ENCODE measurements around the gene BARX2.

Gene BARX2

DNA sequence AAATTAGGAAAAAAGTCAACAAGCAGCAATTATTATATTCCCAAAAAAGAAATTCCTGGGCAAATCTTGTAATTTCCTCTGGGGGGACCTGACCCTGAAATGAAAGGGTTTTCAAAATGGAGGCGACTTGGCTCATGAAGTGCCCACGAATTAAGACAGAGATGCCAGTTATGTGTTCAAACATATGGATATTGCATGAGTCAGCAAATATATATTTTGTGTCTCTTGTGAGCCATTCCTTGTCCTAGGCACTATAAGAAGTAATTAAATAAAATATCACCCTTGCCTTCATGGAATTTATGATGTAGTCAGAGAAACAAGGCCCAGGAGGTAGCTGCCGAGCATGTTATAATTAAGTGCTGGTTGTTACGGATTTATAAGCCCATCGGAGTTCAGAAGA is 68.6 kb downstream of the BARX2 start:
- Histone ChIP-seq H3K4me3 (ENCODE audit: low read depth, low read length) (no peak overlapping the region), H2BK12ac (ENCODE audit: low read length) (no peak overlapping the region), H3K4me2 (ENCODE audit: low read length) (no peak overlapping the region), H2AFZ (ENCODE audit: insufficient read depth, low read length, poor library complexity) (no peak overlapping the region), H3K79me1 (ENCODE audit: low read length) (no peaks in the 10 kb centered on the region), H4K8ac (ENCODE audit: low read depth, low read length) (no peak overlapping the region), H3K14ac (ENCODE audit: low read length) (no peak overlapping the region), H4K91ac (ENCODE audit: low read depth, low read length) (no peak overlapping the region), H3K23ac (ENCODE audit: low read length) (no peak overlapping the region), H3K27me3 (ENCODE audit: insufficient read depth, low read length) (no peaks in the 10 kb centered on the region), H3K18ac (ENCODE audit: low read length) (no peak overlapping the region), H3K9me3 (ENCODE audit: insufficient read depth, low read depth, low read length) (no peaks in the 10 kb centered on the region), H3K36me3 (ENCODE audit: control insufficient read depth in 1 of 2, insufficient read depth in 2 of 2, low read length in 2 of 2) (peaks cover 3 to 9% of the 10 kb centered on the region in 2 experiments), H3K4ac (ENCODE audit: low read depth, low read length) (no peak overlapping the region), H2BK5ac (ENCODE audit: low read depth, low read length, poor library complexity) (no peak overlapping the region), H2BK120ac (ENCODE audit: insufficient read depth, low read length, poor library complexity) (no peak overlapping the region), H3K27ac (ENCODE audit: low read depth, low read length) (no peak overlapping the region), H2AK5ac (ENCODE audit: low read length) (no peak overlapping the region), H3K79me2 (ENCODE audit: control insufficient read depth, insufficient read depth, low read length, poor library complexity) (no peaks in the 10 kb centered on the region), H4K12ac (ENCODE audit: low read depth, low read length) (no peak overlapping the region), H3K4me1 (ENCODE audit: control insufficient read depth in 1 of 2, insufficient read depth in 2 of 2, low read length in 2 of 2) (peaks cover 5 to 16% of the 10 kb centered on the region in 2 experiments), H3K9ac (ENCODE audit: low read length) (no peak overlapping the region)
- no CpG with 5 or more reads among the region's 5 CpGs for WGBS (ENCODE audit: extremely low coverage, insufficient coverage, insufficient read length)
- DNase-seq: no peak

- H2AFZ ChIP-seq (ENCODE audit: insufficient read depth, low read length, poor library complexity): no peak overlapping the region
Observed at GRCh38 chr11:129445226-129445625, 69.6 kb downstream of the BARX2 start.

DNA sequence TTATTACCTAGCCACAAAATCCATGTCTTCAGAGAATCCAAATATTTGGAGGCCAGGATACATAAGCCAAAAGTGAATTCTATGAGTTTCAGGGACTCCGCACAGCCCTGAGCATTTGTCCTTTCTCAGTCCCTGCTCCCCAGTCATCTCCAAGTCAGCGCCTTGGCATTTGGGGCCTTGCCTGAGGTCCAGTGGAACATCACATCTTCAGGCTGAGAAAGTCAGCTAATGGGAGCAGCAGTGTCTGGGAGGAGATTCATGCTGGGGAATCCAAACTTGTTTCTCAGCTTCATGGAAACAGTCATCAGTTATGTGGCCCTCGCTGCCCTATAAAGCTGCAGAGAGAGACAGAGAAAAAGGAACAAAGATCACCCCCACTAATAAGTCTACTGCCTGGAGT is 70.9 kb downstream of the BARX2 start:
- Histone ChIP-seq H2BK120ac (ENCODE audit: insufficient read depth, low read length, poor library complexity) (no peak overlapping the region), H3K79me1 (ENCODE audit: low read length) (no peaks in the 10 kb centered on the region), H4K8ac (ENCODE audit: low read depth, low read length) (no peak overlapping the region), H2BK5ac (ENCODE audit: low read depth, low read length, poor library complexity) (no peak overlapping the region), H3K4me2 (ENCODE audit: low read length) (no peak overlapping the region), H2AFZ (ENCODE audit: insufficient read depth, low read length, poor library complexity) (no peak overlapping the region), H2AK5ac (ENCODE audit: low read length) (no peak overlapping the region), H3K23ac (ENCODE audit: low read length) (no peak overlapping the region), H3K9ac (ENCODE audit: low read length) (no peak overlapping the region), H3K79me2 (ENCODE audit: control insufficient read depth, insufficient read depth, low read length, poor library complexity) (no peaks in the 10 kb centered on the region), H4K12ac (ENCODE audit: low read depth, low read length) (no peak overlapping the region), H4K91ac (ENCODE audit: low read depth, low read length) (no peak overlapping the region), H3K4me3 (ENCODE audit: low read depth, low read length) (no peak overlapping the region), H3K14ac (ENCODE audit: low read length) (no peak overlapping the region), H3K4me1 (ENCODE audit: control insufficient read depth in 1 of 2, insufficient read depth in 2 of 2, low read length in 2 of 2) (peaks cover 2 to 9% of the 10 kb centered on the region in 2 experiments), H3K36me3 (ENCODE audit: control insufficient read depth in 1 of 2, insufficient read depth in 2 of 2, low read length in 2 of 2) (peaks cover 5 to 8% of the 10 kb centered on the region in 2 experiments), H3K4ac (ENCODE audit: low read depth, low read length) (no peak overlapping the region), H3K27ac (ENCODE audit: low read depth, low read length) (no peak overlapping the region), H2BK12ac (ENCODE audit: low read length) (no peak overlapping the region), H3K18ac (ENCODE audit: low read length) (no peak overlapping the region), H3K9me3 (ENCODE audit: insufficient read depth, low read depth, low read length) (no peaks in the 10 kb centered on the region), H3K27me3 (ENCODE audit: insufficient read depth, low read length) (no peaks in the 10 kb centered on the region)
- no peak for DNase-seq
- WGBS (ENCODE audit: extremely low coverage, insufficient coverage, insufficient read length): no CpG with 5 or more reads among the region's 3 CpGs

More at GRCh38 chr11:129445226-129445625, 69.6 kb downstream of the BARX2 start:
- Histone ChIP-seq H3K9ac (ENCODE audit: low read length) (no peak overlapping the region), H3K9me3 (ENCODE audit: insufficient read depth, low read depth, low read length) (no peaks in the 10 kb centered on the region), H3K4ac (ENCODE audit: low read depth, low read length) (no peak overlapping the region), H3K23ac (ENCODE audit: low read length) (no peak overlapping the region), H2BK5ac (ENCODE audit: low read depth, low read length, poor library complexity) (no peak overlapping the region), H4K8ac (ENCODE audit: low read depth, low read length) (no peak overlapping the region), H3K4me2 (ENCODE audit: low read length) (no peak overlapping the region), H3K4me1 (ENCODE audit: control insufficient read depth in 1 of 2, insufficient read depth in 2 of 2, low read length in 2 of 2) (peaks cover 2 to 10% of the 10 kb centered on the region in 2 experiments), H3K14ac (ENCODE audit: low read length) (no peak overlapping the region), H3K18ac (ENCODE audit: low read length) (no peak overlapping the region), H2BK120ac (ENCODE audit: insufficient read depth, low read length, poor library complexity) (no peak overlapping the region), H4K12ac (ENCODE audit: low read depth, low read length) (no peak overlapping the region), H4K91ac (ENCODE audit: low read depth, low read length) (no peak overlapping the region), H3K4me3 (ENCODE audit: low read depth, low read length) (no peak overlapping the region), H3K79me1 (ENCODE audit: low read length) (no peaks in the 10 kb centered on the region), H2AK5ac (ENCODE audit: low read length) (no peak overlapping the region), H3K27me3 (ENCODE audit: insufficient read depth, low read length) (no peaks in the 10 kb centered on the region), H3K36me3 (ENCODE audit: control insufficient read depth in 1 of 2, insufficient read depth in 2 of 2, low read length in 2 of 2) (peaks cover 3 to 9% of the 10 kb centered on the region in 2 experiments), H3K79me2 (ENCODE audit: control insufficient read depth, insufficient read depth, low read length, poor library complexity) (no peaks in the 10 kb centered on the region), H3K27ac (ENCODE audit: low read depth, low read length) (no peak overlapping the region), H2BK12ac (ENCODE audit: low read length) (peak overlapping the region; percentile 30)
- DNase-seq: no peak
- WGBS (ENCODE audit: extremely low coverage, insufficient coverage, insufficient read length): no CpG with 5 or more reads among the region's 9 CpGs

DNA sequence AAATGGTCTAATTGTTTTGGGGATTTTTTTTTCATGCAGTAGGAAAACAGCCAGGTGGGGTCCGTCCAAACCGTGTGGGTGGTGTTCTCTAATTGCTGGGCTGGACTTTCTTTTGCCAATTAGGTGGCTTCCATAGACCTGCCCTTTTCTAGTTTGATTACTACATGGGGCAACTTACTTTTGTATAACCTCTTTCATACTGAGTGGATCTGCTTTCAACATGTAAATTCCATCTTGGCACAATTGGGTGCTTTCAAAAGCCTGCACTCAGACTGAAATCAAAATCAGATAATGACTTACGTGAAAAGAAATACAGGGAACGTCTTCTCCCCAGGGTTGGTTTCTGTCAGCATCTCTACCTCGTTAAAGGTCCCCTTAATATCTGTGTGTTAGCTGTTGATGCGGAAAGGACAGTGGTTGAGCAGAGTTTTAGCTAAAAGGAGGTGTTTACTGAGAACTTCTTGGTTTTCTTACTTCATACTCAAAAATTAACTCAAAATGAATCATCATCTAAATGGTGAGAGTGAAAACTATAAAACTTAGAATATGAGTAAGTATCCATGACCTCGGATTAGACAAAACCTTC is 72.1 kb downstream of the BARX2 start:
- Histone ChIP-seq H3K9me3 (ENCODE audit: insufficient read depth, low read depth, low read length) (no peaks in the 10 kb centered on the region), H2BK5ac (ENCODE audit: low read depth, low read length, poor library complexity) (no peak overlapping the region), H3K36me3 (ENCODE audit: control insufficient read depth in 1 of 2, insufficient read depth in 2 of 2, low read length in 2 of 2) (peaks cover 6 to 7% of the 10 kb centered on the region in 2 experiments), H3K4me1 (ENCODE audit: control insufficient read depth in 1 of 2, insufficient read depth in 2 of 2, low read length in 2 of 2) (peaks cover 2 to 9% of the 10 kb centered on the region in 2 experiments), H3K23ac (ENCODE audit: low read length) (no peak overlapping the region), H3K27me3 (ENCODE audit: insufficient read depth, low read length) (no peaks in the 10 kb centered on the region), H3K9ac (ENCODE audit: low read length) (no peak overlapping the region), H4K8ac (ENCODE audit: low read depth, low read length) (no peak overlapping the region), H3K4ac (ENCODE audit: low read depth, low read length) (no peak overlapping the region), H2BK120ac (ENCODE audit: insufficient read depth, low read length, poor library complexity) (no peak overlapping the region), H3K27ac (ENCODE audit: low read depth, low read length) (no peak overlapping the region), H3K4me3 (ENCODE audit: low read depth, low read length) (no peak overlapping the region), H3K79me2 (ENCODE audit: control insufficient read depth, insufficient read depth, low read length, poor library complexity) (no peaks in the 10 kb centered on the region), H4K91ac (ENCODE audit: low read depth, low read length) (no peak overlapping the region), H4K12ac (ENCODE audit: low read depth, low read length) (no peak overlapping the region), H2AK5ac (ENCODE audit: low read length) (no peak overlapping the region), H2AFZ (ENCODE audit: insufficient read depth, low read length, poor library complexity) (no peak overlapping the region), H3K4me2 (ENCODE audit: low read length) (no peak overlapping the region), H2BK12ac (ENCODE audit: low read length) (no peak overlapping the region), H3K14ac (ENCODE audit: low read length) (no peak overlapping the region), H3K18ac (ENCODE audit: low read length) (no peak overlapping the region), H3K79me1 (ENCODE audit: low read length) (no peaks in the 10 kb centered on the region)
- WGBS (ENCODE audit: extremely low coverage, insufficient coverage, insufficient read length): no CpG with 5 or more reads among the region's 7 CpGs
- no peak for DNase-seq
